Stimulated activated CD8-positive, alpha-beta memory T cell treated with anti-CD3 and anti-CD28 coated beads, Interleukin-15, amount 100 ng/mL, for 4 hours (primary cell): Measurements from ENCODE around the gene SMC5.
"Not testable (repeated sequence)": the region's sequence is repeated elsewhere in the genome, so short reads cannot be mapped to it uniquely, and the experiment has no call there.

Experiments used
- DNase-seq, 2 donors: peaks; one replicate each; pipeline ENCODE4 v3.0.0-alpha.2; 2020; ENCODE audit warnings: low read depth in 2 of 2

SMC5 gene

GRCh38 chr9:70263421-70263820, 4.6 kb downstream of the SMC5 start:
- no peak for DNase-seq

DNA sequence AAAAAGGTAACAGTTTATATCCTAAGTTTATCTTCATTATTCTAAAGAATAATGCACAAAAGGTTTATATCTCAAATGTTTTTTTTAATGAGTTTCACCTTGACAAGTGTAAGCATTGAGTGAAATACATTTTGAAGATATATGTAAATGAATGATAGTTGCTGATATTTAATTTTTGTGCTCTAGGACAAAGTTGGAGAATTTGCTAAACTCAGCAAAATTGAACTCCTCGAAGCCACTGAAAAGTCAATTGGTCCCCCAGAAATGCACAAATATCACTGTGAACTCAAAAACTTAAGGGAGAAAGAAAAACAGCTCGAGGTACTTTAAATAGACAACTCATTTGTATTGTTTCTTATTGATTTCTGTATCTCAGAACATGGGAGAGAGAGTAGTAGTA, 19.5 kb downstream of the SMC5 start:
- DNase-seq = no peak

- DNase-seq = no peak
Observed at GRCh38 chr9:70283848-70284247, 25.1 kb downstream of the SMC5 start.

- no peak for DNase-seq
Observed at GRCh38 chr9:70285246-70285645, 26.5 kb downstream of the SMC5 start.

DNA sequence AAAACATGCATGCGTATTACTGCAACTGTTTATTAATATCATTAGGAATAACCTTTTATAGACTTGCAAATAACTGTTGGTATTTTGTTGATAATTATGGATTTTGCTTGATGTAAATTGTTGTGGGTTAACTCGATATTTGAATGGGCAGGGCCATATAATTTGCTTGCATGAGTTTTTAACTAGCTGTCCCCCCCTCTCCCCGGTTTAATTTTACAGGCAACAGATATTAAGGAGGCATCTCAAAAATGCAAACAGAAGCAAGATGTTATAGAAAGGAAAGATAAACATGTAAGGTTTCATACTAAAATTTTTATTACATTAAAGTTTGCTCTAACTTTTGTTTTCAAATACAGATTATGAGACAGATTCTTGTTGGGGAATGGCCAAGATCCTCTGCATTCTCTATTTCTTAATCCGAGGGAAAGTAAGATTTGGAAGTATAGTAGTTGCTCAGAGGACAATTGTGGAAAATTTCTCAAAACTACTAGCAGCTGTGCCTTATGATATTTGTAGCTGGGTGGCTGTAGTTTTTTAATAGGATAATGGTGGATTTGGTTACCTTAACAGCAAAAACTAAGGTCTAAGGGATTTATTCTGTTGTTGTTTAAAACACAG, 27.3 kb downstream of the SMC5 start:
- DNase-seq = no peak

DNA sequence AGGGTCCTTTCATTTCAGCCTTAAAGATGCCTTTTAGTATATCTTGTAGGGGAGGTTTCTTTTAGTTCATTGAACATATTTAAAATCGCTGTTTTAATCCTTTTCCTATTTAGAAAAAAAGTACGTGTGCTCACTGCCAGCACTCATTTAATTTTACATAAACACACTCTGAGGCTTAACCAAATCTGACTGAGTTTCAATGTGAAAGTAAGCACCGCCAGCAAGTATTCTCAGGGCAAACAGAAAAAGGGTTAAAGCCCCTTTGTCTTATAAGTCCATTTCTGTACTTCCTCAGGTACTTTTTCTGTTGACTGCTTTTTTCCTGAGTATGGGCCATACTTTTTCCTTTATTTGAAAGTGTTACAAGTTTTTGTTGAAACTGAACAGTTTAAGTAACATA, 31.8 kb downstream of the SMC5 start:
- DNase-seq = no peak

DNA sequence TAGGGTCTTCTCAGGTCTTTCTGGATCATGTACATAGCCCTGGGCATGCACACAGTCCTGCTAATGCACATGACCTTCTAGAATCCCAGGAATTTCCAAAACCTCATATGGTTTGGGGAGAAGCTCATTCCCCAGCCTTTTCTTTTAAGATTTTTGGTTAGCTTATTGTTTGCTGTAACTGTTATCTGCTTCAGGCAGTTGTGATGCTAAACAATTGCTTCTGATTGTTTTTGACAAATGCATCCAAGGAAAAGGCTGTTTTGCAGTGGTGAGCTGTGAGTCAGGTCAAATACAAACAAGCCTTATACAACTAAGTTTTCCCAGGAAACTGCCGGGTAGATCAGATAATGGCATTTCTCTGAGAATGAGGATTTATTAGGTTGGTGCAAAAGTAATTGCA, 32.7 kb downstream of the SMC5 start:
- DNase-seq = no peak

DNA sequence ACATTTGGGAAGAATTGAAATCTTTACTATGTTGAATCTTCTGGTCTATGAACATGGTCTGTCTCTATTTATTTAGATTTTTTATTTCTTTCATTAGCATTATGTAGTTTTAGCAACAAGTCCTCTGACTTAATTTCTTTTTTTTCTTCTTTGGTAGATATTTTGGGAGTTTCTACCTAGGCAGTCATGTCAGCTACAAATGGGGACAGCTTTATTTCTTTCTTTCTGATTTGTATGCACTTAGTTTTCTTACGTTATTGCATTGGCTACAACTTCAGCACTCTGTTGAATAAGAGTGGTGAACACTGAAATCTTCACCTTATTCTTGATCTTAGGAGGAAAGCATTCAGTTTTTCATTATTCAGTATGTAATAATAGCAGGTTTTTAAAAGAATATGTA, 33.5 kb downstream of the SMC5 start:
- DNase-seq = no peak

- no peak for DNase-seq
Observed at GRCh38 chr9:70293214-70293613, 34.4 kb downstream of the SMC5 start.

DNA sequence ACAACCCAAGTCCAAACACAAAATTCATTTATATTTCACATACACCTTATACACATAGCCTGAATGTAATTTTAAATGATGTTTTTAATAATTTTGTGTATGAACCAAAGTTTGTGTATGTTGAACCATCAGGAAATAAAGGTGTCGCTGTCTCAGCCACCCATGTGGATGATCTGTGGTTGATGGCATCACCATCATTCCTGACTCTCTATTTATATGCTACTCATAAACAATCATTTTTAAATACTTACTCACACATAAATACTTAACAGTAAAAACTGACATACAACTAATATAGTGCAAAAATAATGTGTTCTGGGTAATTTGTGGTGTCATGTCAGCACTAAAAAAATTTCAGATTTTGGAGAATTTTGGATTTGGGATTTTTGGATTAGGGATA, 38.4 kb downstream of the SMC5 start:
- no peak for DNase-seq

- no peak for DNase-seq
Observed at GRCh38 chr9:70298245-70298771, 39.5 kb downstream of the SMC5 start.

- no peak for DNase-seq
Observed at GRCh38 chr9:70303268-70303667, 44.5 kb downstream of the SMC5 start.

- no peak for DNase-seq
Observed at GRCh38 chr9:70304810-70305209, 46.0 kb downstream of the SMC5 start.

GRCh38 chr9:70315389-70315788, 56.6 kb downstream of the SMC5 start:
- no peak for DNase-seq

GRCh38 chr9:70318002-70318401, 59.2 kb downstream of the SMC5 start:
- DNase-seq = no peak

DNA sequence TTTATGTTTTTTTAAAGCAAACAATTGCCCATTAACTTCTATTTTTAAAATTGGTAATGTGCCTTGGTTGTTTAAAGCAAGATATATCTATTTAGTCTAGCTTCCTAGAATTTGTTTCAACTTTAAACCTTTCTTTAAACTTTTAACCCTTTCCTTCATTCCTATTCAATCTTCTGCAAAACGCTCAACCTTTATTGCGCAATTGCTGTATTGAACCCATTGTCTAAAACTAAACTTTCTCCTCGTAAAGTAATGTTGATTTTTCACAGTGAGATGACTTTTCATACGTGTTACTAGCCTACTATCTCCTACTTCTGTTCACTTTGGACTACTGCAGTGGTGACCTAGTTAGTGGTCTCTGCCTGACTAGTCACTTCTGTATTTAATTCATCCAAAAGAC, 63.3 kb downstream of the SMC5 start:
- DNase-seq = no peak

GRCh38 chr9:70324963-70325362, 66.2 kb downstream of the SMC5 start:
- no peak for DNase-seq

DNA sequence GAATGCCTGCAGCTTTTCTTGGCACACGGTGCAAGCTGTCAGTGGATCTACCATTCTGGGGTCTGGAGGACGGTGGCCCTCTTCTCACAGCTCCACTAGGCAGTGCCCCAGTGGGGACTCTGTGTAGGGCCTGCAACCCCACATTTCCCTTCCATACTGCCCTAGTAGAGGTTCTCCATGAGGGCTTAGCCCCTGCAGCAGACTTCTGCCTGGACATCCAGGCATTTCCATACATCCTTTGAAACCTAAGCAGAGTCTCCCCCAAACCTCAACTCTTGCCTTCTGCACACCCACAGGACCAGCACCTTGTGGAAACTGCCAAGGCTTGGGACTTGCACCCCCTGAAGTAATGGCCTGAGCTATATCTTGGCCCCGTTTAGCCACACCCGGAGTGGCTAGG, 69.8 kb downstream of the SMC5 start:
- DNase-seq = not testable (repeated sequence)

DNA sequence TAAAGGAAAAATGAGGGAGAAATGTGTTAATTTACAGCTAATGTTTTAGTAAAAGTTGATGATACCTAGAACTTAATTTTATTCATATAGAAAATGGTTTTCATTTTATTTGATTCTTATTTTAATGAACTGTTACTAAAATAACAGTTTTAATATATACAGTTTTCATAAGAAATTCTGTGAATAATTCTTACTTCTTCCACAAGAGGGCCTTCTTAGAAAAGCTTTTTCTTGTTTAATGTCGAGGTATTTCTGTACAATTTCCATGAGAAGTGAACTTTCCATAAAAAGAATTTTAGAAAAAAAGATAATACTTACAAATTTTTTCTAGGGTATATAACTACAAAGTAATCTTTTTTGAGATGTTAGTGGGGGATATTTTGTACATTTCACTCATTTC, 81.8 kb downstream of the SMC5 start:
- DNase-seq = no peak

GRCh38 chr9:70347046-70347445, 88.3 kb downstream of the SMC5 start:
- no peak for DNase-seq

- no peak for DNase-seq
Observed at GRCh38 chr9:70352356-70352755, 93.6 kb downstream of the SMC5 start.

DNA sequence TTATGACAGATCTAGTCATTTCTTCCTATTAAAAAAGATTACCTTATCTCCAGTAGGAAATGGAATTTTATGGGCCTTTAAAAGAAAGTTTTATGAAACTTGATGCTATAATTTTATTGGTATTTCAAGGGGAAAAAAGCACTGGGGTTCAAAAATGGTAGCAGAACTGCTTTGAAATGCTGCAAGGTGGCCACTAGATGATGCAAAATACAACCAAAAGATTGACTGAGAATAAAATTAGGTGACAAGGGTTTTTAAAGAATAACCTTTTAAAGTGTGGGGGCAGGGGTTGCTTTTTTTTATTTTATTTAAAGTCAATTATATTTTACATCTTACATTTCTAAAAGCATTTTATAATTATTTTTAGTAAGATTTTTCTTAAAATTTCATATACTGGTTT, 94.0 kb downstream of the SMC5 start:
- DNase-seq = no peak

DNA sequence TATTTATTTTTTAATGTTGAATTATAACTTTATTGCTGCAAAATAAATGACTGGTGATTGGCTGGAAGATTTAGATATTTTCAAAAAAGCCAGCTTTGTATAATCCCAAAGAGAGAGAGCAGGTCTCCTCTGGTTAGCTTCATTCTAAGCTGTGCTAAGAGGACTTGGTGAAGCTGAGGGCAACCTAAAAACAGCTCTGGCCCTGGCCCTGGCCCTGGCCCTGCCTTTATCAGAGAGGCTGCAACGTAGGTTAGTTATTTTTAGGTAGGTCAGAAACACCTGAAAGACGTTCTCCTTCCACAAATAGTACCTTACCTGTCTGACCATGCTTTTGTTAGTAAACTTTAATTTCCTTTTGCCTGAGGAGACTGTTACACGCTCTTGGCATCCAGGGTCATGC, 97.0 kb downstream of the SMC5 start:
- no peak for DNase-seq

- no peak for DNase-seq
Observed at GRCh38 chr9:70362952-70363351, 104.2 kb downstream of the SMC5 start.
